HAP-1 (cell line): Measurements from ENCODE around the gene AANAT.
A peak's percentile ranks its signal among the peaks of the same experiment; 100 is the strongest.

Experiments used
- DNase-seq, 2 experiments: peaks; one replicate each; pipeline ENCODE4 v3.0.0-alpha.2; 2016 to 2020; ENCODE audit warnings: low spot score in 2 of 2
- H3K27me3 ChIP-seq: fragments of 250-450 bp; sonication (Bioruptor Pico); 2 replicates; pipeline ENCODE4 v1.5.1; 2020; ENCODE audit warnings: low read depth, mild to moderate bottlenecking, moderate library complexity
- H3K36me3 ChIP-seq: fragments of 250-450 bp; sonication (Bioruptor Pico); replicated peaks from 2 replicates; pipeline ENCODE4 v1.5.1; 2020; ENCODE audit warnings: mild to moderate bottlenecking
- H3K4me1 ChIP-seq: fragments of 250-450 bp; sonication (Bioruptor Pico); 2 replicates; pipeline ENCODE4 v1.5.1; 2020; ENCODE audit warnings: mild to moderate bottlenecking
- H3K4me3 ChIP-seq: fragments of 250-450 bp; sonication (Bioruptor Pico); 2 replicates; pipeline ENCODE4 v1.5.1; 2020; ENCODE audit warnings: mild to moderate bottlenecking, moderate library complexity
- H3K9me3 ChIP-seq: fragments of 250-450 bp; sonication (Bioruptor Pico); 2 replicates; pipeline ENCODE4 v1.5.1; 2020; ENCODE audit warnings: mild to moderate bottlenecking, moderate library complexity
- in situ Hi-C: fragments of 300-500 bp; cut with MboI; formaldehyde crosslinking; loops from 3 replicates; pipeline ENCODE4 v1.14.3; 2020; ENCODE audit warnings: low sequenced_read_pairs, inconsistent platforms, mixed read lengths

Gene AANAT

DNA sequence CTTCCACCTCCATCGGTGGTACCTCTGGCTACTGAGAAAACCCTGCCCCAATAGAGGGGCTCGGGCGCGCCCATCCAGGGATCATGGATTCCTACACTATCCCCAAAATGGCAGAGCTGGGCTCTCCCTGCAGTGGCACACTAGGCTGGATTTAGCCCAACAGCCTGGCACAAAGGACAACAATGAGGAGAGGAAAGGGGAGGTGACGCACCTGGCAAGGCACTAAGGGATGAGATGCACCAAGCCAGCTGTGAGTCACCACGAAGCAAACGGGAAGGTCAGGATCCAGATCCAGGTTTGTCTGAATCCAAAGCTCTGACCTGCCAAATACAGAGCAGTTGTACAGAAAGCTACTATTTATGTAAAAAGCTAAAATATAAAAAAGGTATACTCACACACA, 32.5 kb upstream of the AANAT start:
- Histone ChIP-seq H3K36me3 (no peaks in the 10 kb centered on the region), H3K27me3 (no peaks in the 10 kb centered on the region), H3K4me3 (no peak overlapping the region), H3K9me3 (no peaks in the 10 kb centered on the region), H3K4me1 (peaks cover 23% of the 10 kb centered on the region)
- in situ Hi-C loops, result no loop called here
- no peak for DNase-seq

DNA sequence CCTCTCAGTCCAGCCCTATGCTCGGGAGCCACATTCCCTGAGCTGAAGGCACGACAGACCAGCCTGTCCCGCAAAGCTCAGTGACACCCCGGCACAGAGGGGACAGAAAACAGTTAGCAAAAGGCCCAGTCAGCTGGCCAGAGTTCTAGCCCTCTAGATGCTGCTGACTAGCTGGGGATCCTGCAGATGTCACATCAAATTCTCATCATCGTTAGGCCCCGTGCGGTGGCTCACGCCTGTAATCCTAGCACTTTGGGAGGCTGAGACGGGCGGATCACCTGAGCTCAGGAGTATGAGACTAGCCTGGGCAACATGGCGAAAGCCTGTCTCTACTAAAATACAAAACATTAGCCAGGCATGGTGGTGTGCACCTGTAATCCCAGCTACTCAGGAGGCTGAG, 31.7 kb upstream of the AANAT start:
- no peaks in the 10 kb centered on the region for H3K36me3 ChIP-seq
- no peaks in the 10 kb centered on the region for H3K9me3 ChIP-seq
- in situ Hi-C loops, result no loop called here
- H3K4me1 ChIP-seq, result peaks cover 23% of the 10 kb centered on the region
- H3K27me3 ChIP-seq, result no peaks in the 10 kb centered on the region
- DNase-seq, result no peak
- H3K4me3 ChIP-seq, result no peak overlapping the region

DNA sequence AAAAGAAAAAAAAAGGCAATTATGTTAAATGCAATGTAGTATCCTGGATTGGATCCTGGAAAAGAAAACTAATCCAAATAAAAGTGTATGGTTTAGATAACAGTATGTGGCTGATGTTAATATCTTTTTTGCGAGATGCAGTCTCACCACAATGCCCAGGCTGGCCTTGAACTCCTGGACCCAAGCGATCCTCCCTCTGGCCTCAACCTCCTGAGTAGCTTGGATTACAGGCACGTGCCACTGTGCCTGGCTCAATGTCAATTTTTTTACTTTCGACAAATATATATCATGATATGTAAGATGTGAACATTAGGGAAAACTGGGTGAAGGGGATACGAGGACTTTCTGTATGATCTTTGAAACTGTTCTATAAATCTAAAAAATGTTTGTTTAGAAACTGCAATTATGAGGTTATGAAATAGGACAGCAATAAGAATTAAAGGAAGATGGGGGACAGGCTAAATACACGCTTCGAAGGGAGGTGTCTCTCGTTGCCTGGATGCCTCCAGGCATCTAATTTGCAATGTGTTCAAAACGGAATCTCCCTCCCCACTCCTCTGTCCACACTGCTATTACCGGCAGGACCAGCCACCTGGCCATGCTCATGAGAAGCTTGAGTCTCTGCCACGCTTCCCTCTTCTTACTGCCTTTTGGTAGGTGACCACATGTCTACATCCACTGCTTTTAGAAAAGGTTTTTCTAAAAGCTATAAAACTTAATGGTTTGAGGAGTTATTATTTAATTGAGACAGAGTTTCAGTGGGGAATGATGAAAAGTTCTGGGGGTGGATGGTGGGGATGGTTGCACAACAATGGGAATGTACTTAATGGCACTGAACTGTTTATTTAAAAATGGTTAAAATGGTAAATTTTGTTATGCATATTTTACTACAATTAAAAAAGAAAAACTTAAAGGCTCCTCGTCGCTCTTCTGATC, 29.7 kb upstream of the AANAT start:
- Histone ChIP-seq H3K36me3 (no peaks in the 10 kb centered on the region), H3K4me1 (peaks cover 23% of the 10 kb centered on the region), H3K27me3 (no peaks in the 10 kb centered on the region), H3K4me3 (no peak overlapping the region), H3K9me3 (no peaks in the 10 kb centered on the region)
- DNase-seq, result peak in 1 of 2 experiments; percentile 34
- in situ Hi-C loops, result no loop called here

DNA sequence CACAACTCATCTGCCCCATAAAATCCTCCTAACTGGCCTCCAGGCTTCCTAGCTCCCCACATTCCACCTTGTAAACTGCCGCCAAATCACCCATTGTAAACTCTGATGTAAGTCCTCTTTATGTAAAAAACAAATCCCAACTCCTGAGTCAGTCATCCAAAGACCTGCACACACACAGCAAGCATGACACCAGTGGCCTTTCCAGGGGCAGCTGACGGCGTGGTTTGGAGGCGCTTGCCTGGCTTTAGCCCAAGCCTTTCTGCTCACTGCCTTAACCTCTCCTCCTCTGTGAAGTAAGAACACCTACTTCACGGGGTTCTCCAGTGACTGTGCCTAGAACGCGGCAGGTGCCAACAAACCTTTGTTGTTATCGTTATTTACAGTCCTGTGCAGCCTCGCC, 28.5 kb upstream of the AANAT start:
- Histone ChIP-seq H3K4me1 (peaks cover 23% of the 10 kb centered on the region), H3K36me3 (no peaks in the 10 kb centered on the region), H3K27me3 (no peaks in the 10 kb centered on the region), H3K4me3 (no peak overlapping the region), H3K9me3 (no peaks in the 10 kb centered on the region)
- in situ Hi-C loops, result no loop called here
- peak in 1 of 2 experiments; percentile 30 for DNase-seq

DNA sequence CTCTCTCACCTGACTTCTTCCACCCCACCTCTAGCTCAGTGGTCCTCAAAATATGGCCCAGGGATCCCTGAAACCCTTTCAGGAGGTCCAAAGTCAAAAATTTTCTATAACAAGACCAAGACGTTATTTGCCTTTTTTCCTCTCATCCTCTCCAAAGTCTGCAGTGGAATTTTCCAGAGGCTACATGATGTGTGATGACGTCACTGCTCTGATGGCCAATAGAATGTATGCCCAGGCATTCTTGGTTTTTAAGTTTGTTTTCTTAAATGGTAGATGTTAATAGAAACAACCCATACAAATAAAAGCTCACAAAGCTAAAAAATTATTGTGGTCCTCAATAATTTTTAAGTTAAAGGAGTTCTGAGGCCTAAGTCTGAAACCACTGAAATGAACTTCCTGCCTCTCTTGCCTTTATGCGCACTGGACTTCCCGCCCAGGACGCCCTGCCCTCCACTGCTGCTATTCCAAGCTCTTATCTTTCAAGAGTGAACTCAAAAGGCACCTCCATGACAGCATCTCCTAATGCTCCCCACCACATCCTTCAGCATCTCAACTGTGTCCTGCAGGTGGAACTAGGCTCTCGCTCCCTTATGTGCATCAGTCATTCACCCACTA, 28.0 kb upstream of the AANAT start:
- Histone ChIP-seq H3K4me1 (peaks cover 26% of the 10 kb centered on the region), H3K36me3 (no peaks in the 10 kb centered on the region), H3K9me3 (no peaks in the 10 kb centered on the region), H3K4me3 (no peak overlapping the region), H3K27me3 (no peaks in the 10 kb centered on the region)
- in situ Hi-C loops, result no loop called here
- DNase-seq, result no peak

DNA sequence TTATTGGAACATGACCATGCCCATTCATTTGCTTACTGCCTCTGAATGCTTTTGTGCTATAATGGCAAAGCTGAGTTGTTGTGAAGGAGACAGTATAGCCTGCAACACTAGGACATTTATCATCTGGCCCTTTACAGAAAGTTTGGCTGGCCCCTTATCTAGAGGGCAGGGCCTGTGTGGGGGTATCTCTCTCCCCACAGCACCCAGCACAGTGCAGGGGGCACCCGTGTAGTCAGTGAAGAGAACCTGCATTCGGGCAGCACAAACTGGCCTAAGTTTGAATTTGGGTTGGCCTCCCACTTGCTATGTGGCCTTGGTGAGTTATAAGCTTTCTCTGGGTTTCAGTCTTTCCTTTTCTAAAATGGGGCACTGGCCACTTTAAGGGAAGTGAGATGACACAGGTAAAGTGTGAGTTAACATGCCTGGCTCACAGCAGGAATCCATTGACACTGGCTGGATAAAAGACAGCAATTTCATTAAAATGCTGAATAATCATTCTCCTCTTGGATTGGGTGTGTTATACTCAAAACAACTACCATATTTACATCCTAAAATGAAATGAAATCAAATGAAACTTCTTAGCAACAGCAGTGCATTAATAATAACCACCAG, 26.5 kb upstream of the AANAT start:
- Histone ChIP-seq H3K27me3 (no peaks in the 10 kb centered on the region), H3K36me3 (no peaks in the 10 kb centered on the region), H3K9me3 (no peaks in the 10 kb centered on the region), H3K4me3 (no peak overlapping the region), H3K4me1 (peaks cover 41% of the 10 kb centered on the region)
- DNase-seq, result no peak
- in situ Hi-C loops, result no loop called here

DNA sequence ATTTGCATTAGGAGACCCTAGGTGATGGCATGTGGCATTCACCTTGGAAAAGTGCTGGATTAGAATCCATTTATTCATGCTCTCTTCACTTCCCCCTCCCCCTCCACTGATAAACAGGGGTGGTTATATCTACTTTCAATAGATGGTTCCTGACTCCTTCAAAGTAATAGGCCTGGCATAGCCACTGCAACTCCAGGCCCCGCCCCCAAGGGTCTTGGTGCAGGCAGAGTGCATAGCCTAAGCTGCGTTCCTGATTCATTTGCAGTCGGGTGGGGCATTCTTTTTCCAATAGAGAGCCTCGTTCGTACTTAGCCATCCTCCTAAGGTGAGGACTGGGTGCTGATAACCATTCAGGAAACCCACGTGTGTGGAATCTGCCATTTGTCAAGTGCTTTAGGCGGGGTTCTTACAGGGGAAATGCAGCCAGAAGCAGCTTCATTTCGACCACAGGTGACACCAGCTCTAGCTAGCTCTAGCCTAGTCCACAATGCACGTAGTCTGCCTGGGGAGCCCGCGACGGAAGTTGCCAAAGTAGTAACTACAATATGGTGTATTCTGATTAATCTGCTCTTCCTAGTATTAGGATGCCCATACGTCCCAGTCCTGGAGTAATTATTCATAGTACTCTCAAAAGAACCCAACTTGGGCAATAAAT, 25.6 kb upstream of the AANAT start:
- in situ Hi-C loops, result no loop called here
- Histone ChIP-seq H3K9me3 (no peaks in the 10 kb centered on the region), H3K4me3 (no peak overlapping the region), H3K27me3 (no peaks in the 10 kb centered on the region), H3K4me1 (peaks cover 44% of the 10 kb centered on the region), H3K36me3 (no peaks in the 10 kb centered on the region)
- DNase-seq, result no peak

DNA sequence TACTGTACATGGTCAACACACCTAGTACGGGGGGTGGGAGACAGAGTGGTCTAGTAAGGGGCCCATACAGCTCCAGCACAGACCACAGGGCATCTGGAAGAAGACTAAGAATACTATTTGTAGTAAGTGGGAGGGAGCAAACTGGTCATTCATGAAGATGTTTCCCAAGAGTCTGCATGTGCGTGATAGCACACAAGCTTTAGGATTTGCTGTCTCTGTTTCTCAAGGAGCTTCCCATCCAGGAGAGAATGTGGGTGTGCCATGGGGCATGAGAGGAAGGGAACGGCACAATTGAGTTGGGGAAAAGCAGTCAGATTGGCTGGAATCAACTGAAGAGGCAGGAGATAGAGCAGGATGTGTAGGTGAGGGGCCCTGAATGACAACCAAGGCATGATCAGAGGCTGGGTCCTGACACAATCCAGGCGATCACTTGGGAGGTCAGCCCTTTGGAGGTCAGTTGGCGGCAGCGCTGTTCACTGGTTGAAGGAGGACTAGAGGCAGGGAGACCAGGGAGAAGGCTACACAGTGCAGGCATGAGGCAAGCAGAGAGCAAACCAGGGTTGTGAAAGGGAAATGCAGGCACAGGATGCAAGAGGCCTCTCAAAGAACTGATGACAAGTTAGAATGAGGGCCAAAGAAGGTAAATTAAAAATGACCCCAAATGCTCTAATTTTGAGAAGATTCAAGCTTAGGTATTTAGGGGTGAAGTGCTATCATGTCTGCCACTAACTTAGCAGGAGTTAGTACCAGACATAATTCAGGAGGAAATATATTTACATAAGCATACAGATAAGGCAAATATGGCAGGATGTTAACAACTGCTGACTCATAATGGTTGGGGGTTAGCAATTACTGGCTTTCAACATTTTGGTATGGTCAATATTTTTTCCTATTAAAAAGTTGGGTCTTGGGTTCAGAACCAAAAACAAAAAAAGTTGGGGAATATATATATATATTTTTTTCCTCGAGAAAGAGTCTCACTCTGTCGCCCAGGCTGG, 24.8 kb upstream of the AANAT start:
- H3K9me3 ChIP-seq, result no peaks in the 10 kb centered on the region
- peaks cover 48% of the 10 kb centered on the region for H3K4me1 ChIP-seq
- H3K27me3 ChIP-seq, result no peaks in the 10 kb centered on the region
- in situ Hi-C loops, result no loop called here
- no peaks in the 10 kb centered on the region for H3K36me3 ChIP-seq
- no peak overlapping the region for H3K4me3 ChIP-seq
- no peak for DNase-seq

DNA sequence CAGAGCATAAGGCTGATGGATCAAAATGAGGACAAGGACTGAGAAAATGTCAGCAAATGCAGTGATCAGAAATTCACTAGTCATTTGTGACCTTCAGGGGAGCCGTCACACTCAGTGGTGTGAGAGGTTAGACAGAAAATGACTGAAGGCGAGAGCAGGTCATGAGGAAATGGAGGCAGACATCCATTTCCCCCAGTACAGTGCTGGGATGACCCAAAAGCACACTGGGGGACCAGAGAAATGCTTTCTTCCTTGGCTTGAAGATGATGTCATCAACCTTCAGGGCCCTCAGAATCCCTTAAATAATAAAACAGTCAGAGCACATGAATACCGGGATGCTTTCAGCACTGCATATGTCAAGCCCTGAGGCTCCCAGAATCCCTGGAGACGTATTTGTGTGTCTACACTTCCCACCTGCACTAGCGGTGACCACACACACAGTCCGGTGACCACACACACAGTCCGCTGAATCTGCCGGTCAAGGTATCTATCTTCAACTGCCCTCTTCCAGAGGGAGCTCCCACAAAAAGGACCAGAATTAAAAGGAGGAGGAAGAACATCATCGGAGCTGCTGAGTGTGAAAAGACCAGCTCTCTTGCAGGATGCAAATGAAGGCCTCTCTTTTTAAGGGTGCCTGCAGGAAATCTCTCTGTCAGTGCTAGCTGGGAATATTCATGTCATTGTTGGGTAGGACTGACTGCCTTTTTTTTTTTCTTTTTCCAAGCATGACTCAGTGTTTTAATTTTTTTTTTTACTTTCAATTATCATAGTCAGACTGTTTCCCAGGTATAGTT, 22.7 kb upstream of the AANAT start:
- peak; percentile 38 to 51 for DNase-seq
- Histone ChIP-seq H3K27me3 (no peaks in the 10 kb centered on the region), H3K4me3 (no peak overlapping the region), H3K9me3 (no peaks in the 10 kb centered on the region), H3K36me3 (0 out of 2 replicates have a peak, but pooled peaks cover 4% of the 10 kb centered on the region), H3K4me1 (peaks cover 31% of the 10 kb centered on the region)
- in situ Hi-C loops, result no loop called here

DNA sequence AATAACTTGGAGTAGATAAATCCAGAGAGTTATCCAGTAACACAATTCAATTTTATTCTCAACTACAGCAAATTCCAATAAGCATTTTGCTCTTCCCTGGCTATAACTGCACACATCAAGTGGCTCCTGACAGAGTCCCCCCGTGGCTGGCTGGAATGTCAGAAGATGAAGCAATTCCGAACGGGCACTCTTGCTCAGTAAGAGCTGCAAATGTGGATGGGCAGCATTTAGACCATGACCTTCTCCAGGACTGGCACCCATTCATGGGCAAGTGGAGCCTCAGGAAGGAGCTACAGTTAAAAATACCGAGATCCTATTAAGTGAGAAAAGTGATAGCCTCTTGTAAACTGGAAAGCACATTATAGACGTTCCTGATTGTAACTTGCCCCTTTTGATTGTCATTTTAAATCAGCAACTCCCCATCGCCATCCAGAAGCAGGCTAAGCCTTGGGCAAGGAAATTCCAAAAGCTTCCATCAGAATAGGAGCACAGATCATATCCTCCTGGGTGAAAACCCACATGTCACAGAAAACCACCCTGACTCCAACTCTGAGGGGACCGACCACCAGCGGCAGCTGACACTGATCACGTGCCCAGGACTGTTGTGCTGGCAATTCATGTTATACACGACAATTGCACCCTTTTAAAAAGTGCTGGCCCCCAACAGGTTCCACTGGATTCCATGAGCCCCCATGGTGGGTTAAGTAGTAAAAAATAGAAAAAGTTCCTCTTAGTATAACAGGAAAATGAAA, 21.5 kb upstream of the AANAT start:
- peaks cover 33% of the 10 kb centered on the region for H3K4me1 ChIP-seq
- H3K36me3 ChIP-seq, result peaks cover 4% of the 10 kb centered on the region; the same call in 1 of the 2 replicates
- no peak overlapping the region for H3K4me3 ChIP-seq
- in situ Hi-C loops, result no loop called here
- H3K27me3 ChIP-seq, result no peaks in the 10 kb centered on the region
- no peak for DNase-seq
- no peaks in the 10 kb centered on the region for H3K9me3 ChIP-seq

DNA sequence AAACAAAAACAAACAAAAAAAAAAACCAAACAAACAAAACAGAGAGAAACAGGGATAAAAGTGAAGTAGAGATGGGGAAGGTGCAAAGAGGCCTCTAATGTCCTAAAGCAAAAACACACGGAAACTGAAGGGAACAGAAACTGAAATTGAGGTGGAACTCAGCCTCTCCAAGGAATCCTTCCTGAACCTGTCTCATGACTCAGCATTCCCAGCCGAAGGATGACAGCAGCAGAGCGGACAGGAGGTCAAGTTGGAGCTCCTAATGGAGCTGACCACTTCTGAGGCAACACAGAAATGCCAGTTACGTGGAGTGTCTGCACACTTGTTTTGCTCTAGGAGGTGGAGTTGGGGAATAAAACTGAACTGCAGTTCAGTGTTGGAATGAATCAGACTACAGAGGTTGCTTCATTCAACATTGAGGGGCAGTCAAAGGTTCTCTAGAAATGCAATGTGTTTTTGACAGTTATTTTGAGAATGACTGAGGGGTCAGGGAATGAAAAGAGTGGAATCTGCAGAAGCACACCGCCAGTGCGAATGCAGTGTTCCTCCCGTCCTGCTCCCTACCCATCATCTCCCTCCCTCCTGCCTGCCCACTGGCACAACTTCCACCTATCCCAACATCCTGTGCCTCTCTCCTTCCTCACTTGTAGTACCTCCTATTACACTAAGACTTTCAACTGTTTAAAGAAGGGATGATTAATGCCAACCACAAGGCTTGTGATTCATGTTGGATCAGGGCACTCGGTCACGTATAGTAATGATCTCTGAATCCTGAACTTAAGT, 20.8 kb upstream of the AANAT start:
- in situ Hi-C loops, result no loop called here
- H3K4me3 ChIP-seq, result no peak overlapping the region
- H3K36me3 ChIP-seq, result peaks cover 4% of the 10 kb centered on the region; the same call in 1 of the 2 replicates
- no peaks in the 10 kb centered on the region for H3K27me3 ChIP-seq
- DNase-seq, result no peak
- H3K4me1 ChIP-seq, result peaks cover 40% of the 10 kb centered on the region
- H3K9me3 ChIP-seq, result no peaks in the 10 kb centered on the region
